Measurements from ENCODE around the gene MATN1.

MATN1 gene

DNA sequence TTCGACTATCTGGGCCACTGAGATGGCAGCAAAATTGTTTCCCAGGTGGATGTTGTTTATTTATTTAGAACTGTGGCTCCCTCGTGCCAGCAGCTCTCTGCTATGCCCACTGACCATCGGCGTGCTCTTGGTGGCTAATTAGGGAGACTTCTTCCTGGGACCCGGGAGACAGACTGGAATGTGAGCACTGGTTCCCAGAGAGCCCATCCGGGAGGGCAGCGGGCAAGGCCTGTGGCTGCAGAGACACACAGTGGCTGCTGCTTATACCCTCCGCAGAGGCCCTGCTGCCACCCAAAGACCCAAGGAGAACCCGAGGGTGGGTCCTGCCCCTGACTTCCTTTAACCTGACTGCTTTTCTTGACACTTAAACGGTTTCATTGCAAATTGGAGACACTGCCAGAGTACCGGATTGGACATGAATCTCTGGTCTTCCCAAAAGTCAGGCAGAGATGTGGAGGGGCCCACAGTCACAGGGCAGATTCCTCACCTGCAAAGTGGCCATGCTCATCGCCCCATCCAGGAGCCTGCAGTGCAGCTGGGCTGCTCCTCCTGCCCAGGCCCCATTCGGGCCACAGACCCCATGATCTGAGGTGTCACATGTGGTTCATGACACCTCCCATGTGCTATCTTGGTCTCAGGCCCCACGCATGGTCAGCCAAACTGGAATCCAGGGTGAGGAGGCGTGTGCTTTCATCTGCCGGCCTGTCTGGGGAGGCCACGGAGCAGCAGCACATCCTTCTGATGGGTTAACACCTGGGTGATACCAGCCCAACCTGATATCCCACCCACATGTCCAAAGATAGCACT is 5.7 kb upstream of the MATN1 start:
- no peaks in the 10 kb centered on the region for H3K27me3 ChIP-seq (ENCODE audit: insufficient read depth, low read length)
- H3K4me1 ChIP-seq (ENCODE audit: insufficient read depth, low read length): peaks cover 27% of the 10 kb centered on the region
- no peaks in the 10 kb centered on the region for H3K36me3 ChIP-seq (ENCODE audit: insufficient read depth, low read length)
- no peak overlapping the region for H3K4me3 ChIP-seq (ENCODE audit: low read length)
- no peaks in the 10 kb centered on the region for H3K9me3 ChIP-seq (ENCODE audit: low read length)
- H2AFZ ChIP-seq (ENCODE audit: low read depth, low read length): no peak overlapping the region

DNA sequence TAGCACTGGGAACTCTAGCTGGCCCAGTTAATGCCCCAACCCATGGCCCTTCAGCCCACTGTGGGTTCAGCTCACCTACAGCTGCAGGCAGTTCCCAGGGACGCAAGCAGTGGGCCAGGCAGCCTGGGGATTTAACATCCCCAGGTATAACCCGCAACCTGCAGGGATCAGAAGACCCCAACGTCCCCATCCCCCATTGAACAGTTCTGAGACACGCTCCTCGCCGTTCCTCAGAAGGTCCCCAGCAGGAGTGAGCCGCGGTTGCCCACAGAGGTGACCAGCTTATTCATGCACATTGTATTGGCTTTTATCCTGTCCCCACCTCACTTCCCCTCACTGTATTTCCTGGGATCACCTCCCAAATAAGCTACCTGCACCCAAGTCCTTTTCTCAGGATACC is 5.0 kb upstream of the MATN1 start:
- H3K9me3 ChIP-seq (ENCODE audit: low read length): no peaks in the 10 kb centered on the region
- H2AFZ ChIP-seq (ENCODE audit: low read depth, low read length): no peak overlapping the region
- H3K27me3 ChIP-seq (ENCODE audit: insufficient read depth, low read length): no peaks in the 10 kb centered on the region
- no peaks in the 10 kb centered on the region for H3K36me3 ChIP-seq (ENCODE audit: insufficient read depth, low read length)
- H3K4me1 ChIP-seq (ENCODE audit: insufficient read depth, low read length): peaks cover 27% of the 10 kb centered on the region
- H3K4me3 ChIP-seq (ENCODE audit: low read length): no peak overlapping the region

DNA sequence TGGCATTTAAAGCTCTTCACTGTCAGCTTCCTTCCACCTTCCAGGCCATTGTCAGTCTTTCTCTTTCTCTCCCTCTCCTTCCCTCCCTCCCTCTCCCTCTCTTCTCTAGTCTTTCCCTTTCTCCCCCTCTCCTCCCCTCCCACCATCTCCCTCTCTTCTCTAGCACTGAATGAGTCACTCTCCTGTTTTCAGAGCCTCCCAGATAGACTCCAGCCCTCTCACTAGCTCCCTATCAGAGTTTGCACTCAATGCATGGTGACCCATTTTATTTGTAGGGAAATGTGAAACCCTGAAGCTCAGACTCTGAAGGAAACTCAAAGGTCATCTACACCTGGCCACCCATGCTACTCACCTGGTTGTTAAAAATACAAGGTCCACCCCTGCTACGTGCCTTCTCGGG is 4.4 kb upstream of the MATN1 start:
- H2AFZ ChIP-seq (ENCODE audit: low read depth, low read length): no peak overlapping the region
- H3K36me3 ChIP-seq (ENCODE audit: insufficient read depth, low read length): no peaks in the 10 kb centered on the region
- no peaks in the 10 kb centered on the region for H3K27me3 ChIP-seq (ENCODE audit: insufficient read depth, low read length)
- H3K4me1 ChIP-seq (ENCODE audit: insufficient read depth, low read length): peaks cover 27% of the 10 kb centered on the region
- H3K4me3 ChIP-seq (ENCODE audit: low read length): no peak overlapping the region
- no peaks in the 10 kb centered on the region for H3K9me3 ChIP-seq (ENCODE audit: low read length)

DNA sequence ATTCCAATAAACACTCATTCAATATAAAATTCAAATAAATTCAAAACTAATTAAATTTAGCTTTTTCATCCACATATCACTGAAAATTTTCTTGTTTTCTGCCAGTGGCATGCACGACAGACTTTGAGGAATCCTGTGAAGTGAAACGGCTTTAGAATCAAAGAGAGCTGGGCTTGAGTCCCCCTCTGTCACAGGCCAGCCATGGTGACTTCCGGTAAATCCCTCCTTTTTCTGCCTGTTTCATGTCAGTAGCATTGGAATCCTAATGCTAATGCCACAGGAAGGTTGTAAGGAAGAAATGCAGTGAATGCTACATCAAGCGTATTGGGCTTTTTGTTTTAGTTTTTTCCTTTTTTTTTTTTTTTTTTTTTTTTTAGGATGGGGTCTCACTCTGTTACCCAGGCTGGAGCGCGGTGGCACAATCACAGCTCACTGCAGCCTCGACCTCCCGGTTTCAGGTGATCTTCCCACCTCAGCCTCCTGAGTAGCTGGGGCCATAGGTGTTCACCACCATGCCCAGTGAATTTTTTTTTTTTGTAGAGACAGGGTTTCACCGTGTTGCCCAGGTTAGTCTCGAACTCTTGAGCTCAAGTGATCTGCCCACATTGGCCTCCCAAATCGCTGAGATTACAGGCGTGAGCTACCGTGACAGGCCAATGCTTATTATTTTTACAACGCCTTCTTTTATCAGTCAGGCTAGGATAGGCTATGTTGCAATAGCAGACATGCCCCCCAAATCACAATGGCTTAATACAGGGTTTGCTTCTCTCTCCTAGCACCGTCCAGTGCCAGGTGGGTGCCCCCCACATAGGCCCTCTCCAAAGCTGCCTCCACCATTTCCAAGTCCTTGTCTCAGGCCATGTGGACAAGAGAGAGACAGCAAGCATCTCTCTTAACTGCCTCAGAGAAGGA is 3.6 kb upstream of the MATN1 start:
- Histone ChIP-seq H3K27me3 (ENCODE audit: insufficient read depth, low read length) (no peaks in the 10 kb centered on the region), H3K4me3 (ENCODE audit: low read length) (no peak overlapping the region), H3K4me1 (ENCODE audit: insufficient read depth, low read length) (peaks cover 21% of the 10 kb centered on the region), H3K9me3 (ENCODE audit: low read length) (no peaks in the 10 kb centered on the region), H2AFZ (ENCODE audit: low read depth, low read length) (no peak overlapping the region), H3K36me3 (ENCODE audit: insufficient read depth, low read length) (no peaks in the 10 kb centered on the region)

DNA sequence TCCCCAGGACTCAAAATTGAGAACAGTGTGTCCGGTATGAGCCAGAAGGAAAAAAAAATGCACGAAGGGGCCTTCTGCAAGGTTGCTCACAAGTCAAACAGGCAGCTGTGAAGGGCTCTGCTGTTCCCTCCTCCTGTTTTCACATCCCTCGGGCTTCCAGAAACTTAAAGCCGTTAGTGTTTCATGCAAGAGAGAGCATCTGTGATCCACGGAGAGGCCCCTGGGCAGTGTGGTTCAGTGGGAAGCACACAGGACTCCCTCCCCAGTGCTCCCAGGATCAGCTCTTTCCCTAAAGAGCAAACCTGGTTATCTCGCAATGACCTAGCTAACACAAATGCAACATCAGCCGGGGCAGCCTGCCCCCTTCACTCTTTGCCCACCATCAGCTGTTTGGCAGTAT is 2.9 kb upstream of the MATN1 start:
- H3K9me3 ChIP-seq (ENCODE audit: low read length): no peaks in the 10 kb centered on the region
- H3K36me3 ChIP-seq (ENCODE audit: insufficient read depth, low read length): no peaks in the 10 kb centered on the region
- H2AFZ ChIP-seq (ENCODE audit: low read depth, low read length): no peak overlapping the region
- H3K4me1 ChIP-seq (ENCODE audit: insufficient read depth, low read length): peaks cover 21% of the 10 kb centered on the region
- no peak overlapping the region for H3K4me3 ChIP-seq (ENCODE audit: low read length)
- H3K27me3 ChIP-seq (ENCODE audit: insufficient read depth, low read length): no peaks in the 10 kb centered on the region

DNA sequence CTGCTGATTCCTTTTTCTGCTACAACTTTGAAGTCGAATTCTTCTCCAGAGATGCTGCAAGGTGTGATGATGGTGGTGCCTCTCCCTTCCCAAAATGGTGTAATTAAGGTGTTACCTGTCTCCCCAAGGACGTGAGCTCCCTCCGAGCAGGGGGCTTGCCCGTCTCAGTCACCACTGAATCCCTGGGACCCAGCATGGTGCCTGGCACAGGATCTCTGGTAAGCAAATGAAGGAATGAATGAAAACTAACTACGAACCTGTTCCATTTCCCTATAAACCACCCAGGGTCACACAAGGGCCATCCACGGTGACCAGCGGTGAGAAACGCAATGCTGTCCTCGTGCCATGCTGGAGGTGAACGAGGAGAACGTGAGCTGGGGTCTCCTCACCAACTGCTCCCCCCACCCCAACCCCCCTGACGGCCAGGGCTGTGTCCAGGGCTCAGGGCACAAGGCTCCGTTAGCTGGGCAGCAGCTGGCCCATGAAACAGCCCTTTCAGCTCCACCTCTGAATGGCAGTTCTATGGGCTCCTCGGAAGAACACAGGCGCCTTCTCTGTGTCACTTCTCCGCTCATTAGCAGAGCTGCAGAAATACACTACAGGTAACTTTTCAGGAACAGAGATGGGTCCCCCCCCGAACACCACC is 2.2 kb upstream of the MATN1 start:
- Histone ChIP-seq H3K9me3 (ENCODE audit: low read length) (no peaks in the 10 kb centered on the region), H3K27me3 (ENCODE audit: insufficient read depth, low read length) (no peaks in the 10 kb centered on the region), H2AFZ (ENCODE audit: low read depth, low read length) (no peak overlapping the region), H3K4me3 (ENCODE audit: low read length) (no peak overlapping the region), H3K4me1 (ENCODE audit: insufficient read depth, low read length) (peaks cover 21% of the 10 kb centered on the region), H3K36me3 (ENCODE audit: insufficient read depth, low read length) (no peaks in the 10 kb centered on the region)

DNA sequence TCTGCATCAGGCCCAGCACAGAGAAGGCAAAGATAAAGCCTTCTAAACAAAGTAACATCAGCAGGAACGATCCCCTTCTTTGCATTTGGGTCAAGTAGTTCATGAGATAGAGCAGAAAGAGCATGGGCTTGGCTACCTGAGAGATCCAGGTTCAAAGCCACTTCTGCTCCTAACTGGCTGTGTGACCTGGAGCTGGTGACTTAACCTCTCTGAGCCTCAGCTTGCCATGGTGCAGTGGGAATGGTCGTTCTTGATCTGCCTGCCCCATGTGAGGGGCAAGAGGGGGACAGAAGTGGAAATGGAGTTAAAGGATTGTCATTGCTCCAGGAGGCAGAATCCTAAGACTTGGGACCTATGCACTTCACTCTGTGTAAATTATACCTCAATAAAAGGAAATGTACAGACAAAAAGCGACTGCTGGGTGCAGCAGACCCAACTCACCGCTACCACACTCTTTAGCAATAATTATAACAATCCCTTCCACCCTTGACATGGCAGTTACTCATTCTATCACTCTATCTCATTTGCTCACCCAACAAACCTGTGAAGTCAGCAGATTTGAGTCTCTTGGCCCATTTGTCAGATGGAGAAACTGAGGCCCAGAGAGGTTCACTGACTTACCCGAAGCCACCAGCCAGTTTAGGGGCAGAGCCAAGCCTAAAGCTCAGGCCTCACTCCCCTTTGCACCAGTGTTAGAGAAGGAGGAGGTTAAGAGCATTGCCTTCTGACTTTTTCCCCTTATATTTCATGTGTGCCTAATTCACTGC is 1.5 kb upstream of the MATN1 start:
- Histone ChIP-seq H3K36me3 (ENCODE audit: insufficient read depth, low read length) (no peaks in the 10 kb centered on the region), H3K9me3 (ENCODE audit: low read length) (no peaks in the 10 kb centered on the region), H3K27me3 (ENCODE audit: insufficient read depth, low read length) (no peaks in the 10 kb centered on the region), H3K4me1 (ENCODE audit: insufficient read depth, low read length) (peaks cover 21% of the 10 kb centered on the region), H3K4me3 (ENCODE audit: low read length) (no peak overlapping the region), H2AFZ (ENCODE audit: low read depth, low read length) (no peak overlapping the region)

DNA sequence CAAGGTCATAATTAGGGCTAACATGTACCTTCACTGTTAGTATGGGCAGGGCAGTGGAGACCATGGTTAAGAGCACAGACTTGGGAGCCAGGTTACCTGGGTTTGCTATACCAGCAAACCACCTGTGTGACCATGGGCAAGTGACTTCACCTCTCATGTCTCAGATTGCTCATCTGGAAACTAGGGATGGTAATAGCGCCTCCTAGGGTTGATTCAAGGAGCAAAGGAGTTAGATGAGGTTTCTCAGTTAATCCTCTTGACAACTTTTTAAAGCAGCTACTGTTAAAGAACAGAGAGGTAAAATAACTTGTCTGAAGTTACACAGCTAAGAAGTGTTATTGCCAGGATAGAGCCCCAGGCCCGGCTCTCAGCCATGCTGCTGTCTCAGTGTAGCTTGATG is 790 bp upstream of the MATN1 start:
- no peaks in the 10 kb centered on the region for H3K27me3 ChIP-seq (ENCODE audit: insufficient read depth, low read length)
- no peak overlapping the region for H3K4me3 ChIP-seq (ENCODE audit: low read length)
- no peaks in the 10 kb centered on the region for H3K9me3 ChIP-seq (ENCODE audit: low read length)
- H2AFZ ChIP-seq (ENCODE audit: low read depth, low read length): no peak overlapping the region
- H3K4me1 ChIP-seq (ENCODE audit: insufficient read depth, low read length): peaks cover 21% of the 10 kb centered on the region
- H3K36me3 ChIP-seq (ENCODE audit: insufficient read depth, low read length): no peaks in the 10 kb centered on the region

DNA sequence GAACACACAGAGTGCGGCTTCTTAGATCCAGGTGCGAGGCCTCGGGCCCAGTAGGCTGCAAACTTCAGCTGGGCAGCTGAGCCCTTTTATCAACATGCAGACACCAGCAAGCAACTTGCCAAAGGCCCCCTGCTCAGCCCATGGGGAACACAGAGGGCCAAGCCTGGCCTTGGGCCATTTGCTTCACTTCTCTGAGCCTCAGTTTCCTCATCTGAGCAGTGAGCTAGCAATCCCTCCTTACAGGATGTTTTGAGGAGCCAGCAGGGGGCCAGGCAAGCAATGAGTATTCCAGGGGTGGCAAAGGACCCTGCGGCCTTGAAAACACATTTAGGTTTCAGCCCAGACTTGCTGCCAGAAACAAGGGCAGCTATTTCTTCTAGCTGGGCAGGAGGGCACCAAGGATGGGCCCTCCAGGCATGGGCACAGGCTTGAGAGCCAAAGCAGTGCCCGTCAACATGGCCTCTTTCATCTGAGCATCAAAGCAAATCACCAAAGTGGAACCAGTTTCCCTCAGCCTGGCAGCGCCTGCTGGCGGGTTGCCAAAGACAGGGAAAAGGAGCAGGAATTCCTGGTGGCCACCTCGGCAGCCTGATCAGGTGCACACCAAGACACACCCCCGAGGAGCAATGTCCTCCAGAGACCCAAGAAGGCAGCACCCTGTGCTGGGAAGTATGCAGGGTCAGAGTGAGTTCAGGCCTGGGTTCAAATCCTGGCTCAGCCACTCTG is 1.4 kb downstream of the MATN1 start:
- H3K4me3 ChIP-seq (ENCODE audit: low read length): no peak overlapping the region
- no peaks in the 10 kb centered on the region for H3K36me3 ChIP-seq (ENCODE audit: insufficient read depth, low read length)
- no peak overlapping the region for H2AFZ ChIP-seq (ENCODE audit: low read depth, low read length)
- H3K27me3 ChIP-seq (ENCODE audit: insufficient read depth, low read length): no peaks in the 10 kb centered on the region
- H3K4me1 ChIP-seq (ENCODE audit: insufficient read depth, low read length): peaks cover 20% of the 10 kb centered on the region
- H3K9me3 ChIP-seq (ENCODE audit: low read length): no peaks in the 10 kb centered on the region

DNA sequence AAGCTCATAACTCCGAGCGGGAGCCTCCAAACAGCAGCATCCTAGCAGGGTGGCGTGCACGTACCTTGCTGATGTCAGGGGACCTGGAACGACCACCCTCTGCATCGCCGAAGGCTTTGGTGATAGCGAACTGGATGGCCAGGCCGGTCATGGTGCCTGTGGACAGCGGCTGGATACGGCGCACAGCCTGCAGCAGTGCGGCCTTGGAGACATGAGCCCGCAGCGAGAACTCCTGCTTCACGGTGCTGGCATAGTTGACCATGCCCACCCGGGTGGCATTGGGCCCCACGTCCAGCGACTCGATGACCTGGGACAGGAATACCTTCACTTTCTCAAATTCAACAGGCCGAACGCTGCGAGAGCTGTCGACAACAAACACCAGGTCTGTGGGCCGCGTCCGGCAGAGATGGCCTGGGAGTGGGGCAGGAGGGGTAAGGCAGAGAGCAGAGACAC is 2.0 kb downstream of the MATN1 start:
- H3K27me3 ChIP-seq (ENCODE audit: insufficient read depth, low read length): no peaks in the 10 kb centered on the region
- no peak overlapping the region for H3K4me3 ChIP-seq (ENCODE audit: low read length)
- peaks cover 14% of the 10 kb centered on the region for H3K4me1 ChIP-seq (ENCODE audit: insufficient read depth, low read length)
- no peaks in the 10 kb centered on the region for H3K9me3 ChIP-seq (ENCODE audit: low read length)
- H2AFZ ChIP-seq (ENCODE audit: low read depth, low read length): no peak overlapping the region
- no peaks in the 10 kb centered on the region for H3K36me3 ChIP-seq (ENCODE audit: insufficient read depth, low read length)

DNA sequence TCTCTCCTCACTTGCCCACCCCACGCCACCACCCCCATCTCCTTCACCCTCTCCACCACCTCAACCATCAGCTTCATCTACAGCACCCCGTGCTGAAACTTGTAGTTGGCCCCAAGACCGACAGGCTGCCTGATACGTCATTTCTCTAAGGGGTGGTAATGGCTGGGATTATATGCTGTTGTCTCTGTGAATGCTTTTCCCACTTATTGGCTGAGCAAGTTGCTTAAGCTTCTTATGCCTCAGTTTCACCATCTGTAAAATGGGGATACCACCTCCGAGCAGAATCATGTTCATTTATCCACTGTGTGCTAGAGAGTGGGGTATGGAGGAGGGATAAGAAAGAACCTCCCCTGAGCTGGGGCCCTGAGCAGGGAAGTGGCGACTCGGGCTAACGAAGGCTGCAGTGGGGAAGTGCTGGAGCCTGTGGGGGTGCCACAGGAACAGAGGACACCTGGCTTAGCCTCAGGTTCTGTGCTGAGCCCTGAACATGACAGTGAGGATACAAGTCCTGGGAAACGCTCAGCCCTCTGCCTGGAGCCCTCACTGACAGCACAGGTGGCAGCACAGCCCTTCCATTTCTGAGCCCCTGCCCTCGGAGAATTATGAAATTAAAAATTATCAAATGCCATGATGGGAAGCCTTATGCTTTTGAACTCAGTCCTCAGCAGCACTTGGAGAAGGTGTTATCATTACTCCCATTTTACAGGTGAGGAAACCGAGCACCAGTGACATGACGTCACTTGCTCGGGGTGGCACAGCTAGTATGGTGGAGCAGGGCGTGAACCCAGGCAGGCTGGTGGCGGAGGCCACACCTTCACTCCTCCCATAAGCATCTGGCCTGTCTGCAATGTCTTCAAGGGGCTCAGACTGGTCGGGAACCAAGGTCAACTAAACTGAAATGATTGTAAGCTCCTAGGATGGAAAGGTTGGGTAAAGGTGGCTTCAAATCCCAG is 2.8 kb downstream of the MATN1 start:
- Histone ChIP-seq H3K9me3 (ENCODE audit: low read length) (no peaks in the 10 kb centered on the region), H3K36me3 (ENCODE audit: insufficient read depth, low read length) (no peaks in the 10 kb centered on the region), H3K27me3 (ENCODE audit: insufficient read depth, low read length) (no peaks in the 10 kb centered on the region), H3K4me3 (ENCODE audit: low read length) (no peak overlapping the region), H2AFZ (ENCODE audit: low read depth, low read length) (no peak overlapping the region), H3K4me1 (ENCODE audit: insufficient read depth, low read length) (peaks cover 6% of the 10 kb centered on the region)
